Thyroid gland (tissue), 4 donors: ENCODE results near the gene CHRD.

Source experiments
- POLR2A ChIP-seq, 2 donors: fragments of 450-650 bp; IDR thresholded peaks; one replicate each; pipeline ENCODE4 v1.6.1; 2017; ENCODE audit warnings: antibody characterized with exemption in 2 of 2, mild to moderate bottlenecking in 2 of 2, moderate library complexity in 1 of 2
- TF ChIP-seq, protein P1 (sequence below), 6 experiments: fragments of 200-600 bp in 3 of 6; fragments of 450-650 bp in 3 of 6; sonication (generic) in 3 of 6; IDR thresholded peaks; one replicate each; pipeline ENCODE4 v1.5.1; 2016 to 2019; ENCODE audit warnings: antibody characterized with exemption in 6 of 6, mild to moderate bottlenecking in 2 of 6, inconsistent platforms in 1 of 6, moderate library complexity in 1 of 6

DNA sequence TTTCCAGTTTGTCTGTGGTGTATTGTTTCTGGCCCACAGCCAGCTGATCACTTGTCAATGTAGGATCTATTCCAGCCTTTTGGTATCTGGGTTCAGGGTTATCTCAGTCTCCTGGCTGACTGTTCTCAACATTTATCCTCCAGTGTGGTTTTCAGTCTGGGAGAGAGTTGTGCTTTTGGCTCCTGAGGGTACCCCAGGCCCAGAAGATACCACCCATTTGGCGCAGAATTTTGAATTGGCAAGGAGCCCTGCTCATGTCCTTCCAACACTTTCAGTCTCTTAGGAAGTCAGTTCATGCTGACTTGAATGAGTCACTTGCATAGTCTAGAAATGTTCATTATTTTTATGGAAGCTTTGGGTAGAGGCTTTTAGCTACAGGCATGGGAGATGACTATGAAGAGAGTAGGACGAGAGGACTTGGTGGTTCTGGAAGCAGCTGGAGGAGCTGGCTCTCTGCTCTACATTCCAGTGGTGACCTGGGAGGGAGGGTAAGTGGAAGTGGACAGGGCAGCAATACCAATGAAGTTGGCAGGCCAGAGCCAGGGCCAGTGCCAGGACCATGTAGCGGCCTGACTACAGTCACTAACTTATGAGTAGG is 11.2 kb upstream of the CHRD start:
- TF ChIP-seq, protein P1, sequence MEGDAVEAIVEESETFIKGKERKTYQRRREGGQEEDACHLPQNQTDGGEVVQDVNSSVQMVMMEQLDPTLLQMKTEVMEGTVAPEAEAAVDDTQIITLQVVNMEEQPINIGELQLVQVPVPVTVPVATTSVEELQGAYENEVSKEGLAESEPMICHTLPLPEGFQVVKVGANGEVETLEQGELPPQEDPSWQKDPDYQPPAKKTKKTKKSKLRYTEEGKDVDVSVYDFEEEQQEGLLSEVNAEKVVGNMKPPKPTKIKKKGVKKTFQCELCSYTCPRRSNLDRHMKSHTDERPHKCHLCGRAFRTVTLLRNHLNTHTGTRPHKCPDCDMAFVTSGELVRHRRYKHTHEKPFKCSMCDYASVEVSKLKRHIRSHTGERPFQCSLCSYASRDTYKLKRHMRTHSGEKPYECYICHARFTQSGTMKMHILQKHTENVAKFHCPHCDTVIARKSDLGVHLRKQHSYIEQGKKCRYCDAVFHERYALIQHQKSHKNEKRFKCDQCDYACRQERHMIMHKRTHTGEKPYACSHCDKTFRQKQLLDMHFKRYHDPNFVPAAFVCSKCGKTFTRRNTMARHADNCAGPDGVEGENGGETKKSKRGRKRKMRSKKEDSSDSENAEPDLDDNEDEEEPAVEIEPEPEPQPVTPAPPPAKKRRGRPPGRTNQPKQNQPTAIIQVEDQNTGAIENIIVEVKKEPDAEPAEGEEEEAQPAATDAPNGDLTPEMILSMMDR (IDR thresholded peaks at IDR 0.05) = no peak
- no peak for TF ChIP-seq POLR2A (IDR thresholded peaks at IDR 0.05)
